Measurements from ENCODE around the gene TLN1. TPM values are rescaled to one million over a fixed set of nuclear protein-coding genes. Genes with fewer than 3 reads are reported as not detected.

TLN1 gene
- total RNA-seq, 1 experiment from 2014 or later, result 109 TPM

GRCh38 chr9:35675732-35676392 lies 56.1 kb downstream of the TLN1 start (continued):
- TF ChIP-seq MLX (CRISPR knock-in tag; IDR thresholded peaks at IDR 0.05) (no peak; the same call in 1 of the 2 replicates), IRF1 (CRISPR knock-in tag; IDR thresholded peaks at IDR 0.05) (peak; percentile 82), FOXJ3 (CRISPR knock-in tag; IDR thresholded peaks at IDR 0.05; ENCODE audit: borderline replicate concordance) (no peak), ERG (CRISPR knock-in tag; IDR thresholded peaks at IDR 0.05) (no peak), ETV6 (CRISPR knock-in tag; IDR thresholded peaks at IDR 0.05) (0 out of 2 replicates have a peak, but pooled peaks have one; percentile 64), SOX15 (CRISPR knock-in tag; IDR thresholded peaks at IDR 0.05) (no peak), SMAD4 (CRISPR knock-in tag; IDR thresholded peaks at IDR 0.05) (peak; percentile 85), NR2C2 (CRISPR knock-in tag; IDR thresholded peaks at IDR 0.05) (peak; percentile 61; the same call in 1 of the 2 replicates), E2F5 (CRISPR knock-in tag; IDR thresholded peaks at IDR 0.05) (no peak; the same call in none of the 2 replicates), ZNF396 (CRISPR knock-in tag; IDR thresholded peaks at IDR 0.05; ENCODE audit: borderline replicate concordance) (no peak), ESRRA (CRISPR knock-in tag; IDR thresholded peaks at IDR 0.05; ENCODE audit: borderline replicate concordance) (0 out of 2 replicates have a peak, but pooled peaks have one; percentile 49), NR3C1 (CRISPR knock-in tag; conservative IDR thresholded peaks at IDR 0.05; ENCODE audit: low read depth) (no peak), FOXP4 (CRISPR knock-in tag; IDR thresholded peaks at IDR 0.05) (peak; percentile 59; the same call in 1 of the 2 replicates), SMAD3 (CRISPR knock-in tag; IDR thresholded peaks at IDR 0.05; ENCODE audit: borderline replicate concordance) (peak; percentile 19; the same call in 1 of the 2 replicates), TEAD4 (CRISPR knock-in tag; IDR thresholded peaks at IDR 0.05) (0 out of 2 replicates have a peak, but pooled peaks have one; percentile 33), PRDM15 (CRISPR knock-in tag; IDR thresholded peaks at IDR 0.05) (peak; percentile 27; the same call in 1 of the 2 replicates), NFYB (CRISPR knock-in tag; conservative IDR thresholded peaks at IDR 0.05; ENCODE audit: low read depth) (peak; percentile 39; the same call in 1 of the 2 replicates), PREB (CRISPR knock-in tag; IDR thresholded peaks at IDR 0.05; ENCODE audit: borderline replicate concordance) (no peak), ELF4 (CRISPR knock-in tag; IDR thresholded peaks at IDR 0.05; ENCODE audit: low read depth) (no peak), ZNF532 (CRISPR knock-in tag; IDR thresholded peaks at IDR 0.05; ENCODE audit: borderline replicate concordance) (no peak), CREB1 (CRISPR knock-in tag; IDR thresholded peaks at IDR 0.05) (0 out of 2 replicates have a peak, but pooled peaks have one; percentile 66), FOXK1 (CRISPR knock-in tag; IDR thresholded peaks at IDR 0.05) (peak; percentile 79), NR1H2 (CRISPR knock-in tag; IDR thresholded peaks at IDR 0.05) (no peak)

Data from WTC11 (cell line).